ENCODE results near the gene CTDP1. TPM values are rescaled to one million over a fixed set of nuclear protein-coding genes. Genes with fewer than 3 reads are reported as not detected.

Gene CTDP1
- total and polyA plus RNA-seq, 7 experiments from 2014 or later: 11.6 to 75.3 (median 41.2) TPM

DNA sequence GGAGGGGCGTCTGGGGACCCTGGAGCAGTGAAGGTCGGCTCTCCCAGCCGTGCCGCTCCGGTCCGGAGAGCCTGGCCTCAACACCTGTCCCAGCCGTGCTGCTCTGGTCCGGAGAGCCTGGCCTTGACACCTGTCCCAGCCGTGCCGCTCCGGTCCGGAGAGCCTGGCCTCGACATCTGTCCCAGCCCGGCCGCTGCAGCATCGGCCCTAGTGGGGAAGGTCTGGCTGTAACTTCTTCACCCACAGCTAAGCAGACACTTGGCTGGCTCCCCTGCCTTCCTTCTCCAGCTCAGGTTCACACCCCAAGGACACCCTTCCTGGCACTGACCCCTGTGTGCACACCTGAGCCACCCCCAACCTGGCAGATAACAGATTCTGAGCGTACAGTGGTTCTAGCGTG is 122.7 kb downstream of the CTDP1 start:
- Histone ChIP-seq H3K27me3 (ENCODE audit: control insufficient read depth in 2 of 2, insufficient read depth in 2 of 2, low read length in 2 of 2) (peaks cover 0 to 8% of the 10 kb centered on the region in 2 donors), H3K4me1 (ENCODE audit: control insufficient read depth in 2 of 2, insufficient read depth in 2 of 2, low read length in 2 of 2) (no peaks in the 10 kb centered on the region), H3K36me3 (ENCODE audit: control insufficient read depth in 2 of 3, insufficient read depth in 3 of 3, low read length in 3 of 3) (no peaks in the 10 kb centered on the region), H3K27ac (ENCODE audit: low read depth, low read length) (no peak overlapping the region), H3K4me3 (ENCODE audit: low read length) (no peak overlapping the region), H3K9me3 (ENCODE audit: control insufficient read depth in 2 of 3, low read length in 3 of 3) (no peaks in the 10 kb centered on the region)
- ChIA-PET POLR2A (no interaction called here), CTCF (no interaction called here)
- H3K36me3 Mint-ChIP-seq: peaks cover 0 to 3% (median 2%) of the 10 kb centered on the region in 5 donors
- H3K4me3 Mint-ChIP-seq: no peak overlapping the region
- no peak overlapping the region for H3K27ac Mint-ChIP-seq
- intact Hi-C loops (cut with micrococcal nuclease): no loop called here
- peaks cover 0 to 2% (median 0%) of the 10 kb centered on the region in 11 donors for H3K9me3 Mint-ChIP-seq
- peaks cover 8 to 22% (median 17%) of the 10 kb centered on the region in 7 donors for H3K4me1 Mint-ChIP-seq
- DNase-seq: no peak
- ATAC-seq: no peak
- H3K27me3 Mint-ChIP-seq: peaks cover 16 to 26% (median 19%) of the 10 kb centered on the region in 5 donors

DNA sequence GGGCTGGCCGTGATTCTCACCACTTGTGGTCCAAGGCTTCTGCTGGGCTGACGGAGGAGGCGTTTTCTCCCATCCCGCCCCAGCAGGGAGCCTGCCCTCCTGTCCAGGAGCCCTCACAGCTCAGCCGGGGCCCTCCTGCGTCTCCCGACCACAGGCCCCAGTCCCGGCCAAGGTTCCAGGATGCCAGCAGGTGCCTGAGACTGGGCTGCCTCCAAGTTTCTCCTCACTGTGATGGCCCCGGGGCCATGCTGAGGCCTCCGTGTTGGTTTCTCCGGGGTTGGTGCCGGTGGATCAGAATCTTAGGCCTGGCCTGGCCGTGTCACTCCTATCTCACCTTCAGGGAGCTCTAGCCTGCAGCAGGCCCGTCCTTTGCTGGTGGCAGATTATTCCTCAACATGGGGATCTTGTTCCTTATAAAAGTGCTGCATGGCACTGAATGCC is 124.0 kb downstream of the CTDP1 start:
- ATAC-seq: no peak
- H3K36me3 Mint-ChIP-seq: no peaks in the 10 kb centered on the region
- H3K27me3 ChIP-seq (ENCODE audit: control insufficient read depth in 2 of 2, insufficient read depth in 2 of 2, low read length in 2 of 2): peaks cover 0 to 6% of the 10 kb centered on the region in 2 donors
- peaks cover 5 to 19% (median 14%) of the 10 kb centered on the region in 7 donors for H3K4me1 Mint-ChIP-seq
- peaks cover 13 to 22% (median 16%) of the 10 kb centered on the region in 5 donors for H3K27me3 Mint-ChIP-seq
- H3K27ac ChIP-seq (ENCODE audit: low read depth, low read length): no peak overlapping the region
- H3K4me1 ChIP-seq (ENCODE audit: control insufficient read depth in 2 of 2, insufficient read depth in 2 of 2, low read length in 2 of 2): no peaks in the 10 kb centered on the region
- H3K9me3 Mint-ChIP-seq: peaks cover 0 to 1% (median 0%) of the 10 kb centered on the region in 11 donors
- intact Hi-C loops (cut with micrococcal nuclease): no loop called here
- H3K27ac Mint-ChIP-seq: no peak overlapping the region
- POLR2A ChIA-PET: no interaction called here
- H3K36me3 ChIP-seq (ENCODE audit: control insufficient read depth in 2 of 3, insufficient read depth in 3 of 3, low read length in 3 of 3): no peaks in the 10 kb centered on the region
- H3K4me3 Mint-ChIP-seq: no peak overlapping the region
- no peaks in the 10 kb centered on the region for H3K9me3 ChIP-seq (ENCODE audit: control insufficient read depth in 2 of 3, low read length in 3 of 3)
- DNase-seq: no peak
- CTCF ChIA-PET: no interaction called here
- no peak overlapping the region for H3K4me3 ChIP-seq (ENCODE audit: low read length)

Other genes with a start within 250 kb of the CTDP1 start
- not detected for gene KCNG2, start 118.1 kb downstream of the CTDP1 start, total RNA-seq
- gene KCNG2, start 118.1 kb downstream of the CTDP1 start, polyA plus RNA-seq: not detected

Data from naive thymus-derived CD4-positive, alpha-beta T cell (primary cell).